Right lobe of liver (tissue), 6 donors: Measurements from ENCODE around the gene RTKN2. TPM values are rescaled to one million over a fixed set of nuclear protein-coding genes. Genes with fewer than 3 reads are reported as not detected.
A peak's percentile ranks its signal among the peaks of the same experiment; 100 is the strongest.

Experiments
- ATAC-seq, 4 donors: fragments of 200-7000 bp; cut with Tn5 transposase; one replicate each; pipeline ENCODE4 v1.9.1; 2020; ENCODE audit warnings: mild to moderate bottlenecking in 4 of 4, moderate library complexity in 4 of 4
- DNase-seq, 3 donors: peaks; one replicate each; pipeline ENCODE4 v3.0.0-alpha.2; 2020
- H3K27ac ChIP-seq, 3 donors: fragments of 200-600 bp; one replicate each; pipeline ENCODE4 v1.8.0; 2022
- H3K27me3 ChIP-seq, 2 donors: fragments of 200-600 bp; one replicate each; pipeline ENCODE4 v1.8.0; 2022
- H3K36me3 ChIP-seq, 4 donors: fragments of 200-600 bp; sonication (generic) in 1 of 4; one replicate each; pipeline versions ENCODE4 v1.5.1 to v1.8.0; 2017 to 2022; ENCODE audit warnings: control low read depth in 1 of 4
- H3K4me1 ChIP-seq, 4 donors: fragments of 200-600 bp; sonication (generic) in 1 of 4; one replicate each; pipeline versions ENCODE4 v1.5.1 to v1.8.0; 2017 to 2022; ENCODE audit warnings: control low read depth in 1 of 4
- H3K4me3 ChIP-seq, 3 donors: fragments of 200-600 bp; one replicate each; pipeline ENCODE4 v1.8.0; 2022
- H3K9me3 ChIP-seq, 4 donors: fragments of 200-600 bp; sonication (generic) in 1 of 4; one replicate each; pipeline versions ENCODE4 v1.5.1 to v1.8.0; 2017 to 2022; ENCODE audit warnings: control low read depth in 1 of 4
- CTCF ChIP-seq, 4 donors: fragments of 200-600 bp in 3 of 4; fragments of 450-650 bp in 1 of 4; IDR thresholded peaks; one replicate each; pipeline versions ENCODE4 v1.5.1 to v1.8.0; 2016 to 2022; ENCODE audit warnings: antibody characterized with exemption in 4 of 4, mild to moderate bottlenecking in 2 of 4
- POLR2A ChIP-seq: fragments of 450-650 bp; IDR thresholded peaks from one replicate; pipeline ENCODE4 v1.6.1; 2017; ENCODE audit warnings: antibody characterized with exemption, mild to moderate bottlenecking
- WGBS: methylation state at CpG from one replicate; pipeline ENCODE4 v1.1.6; 2018; ENCODE audit warnings: low coverage, low lambda C conversion rate; ENCODE audit not compliant: insufficient coverage; ENCODE audit errors: missing lambda C conversion rate; 5-methylcytosine and 5-hydroxymethylcytosine counted together
- intact Hi-C, 2 donors: fragments of 100-400 bp; cut with DNase I; formaldehyde crosslinking; loops; one replicate each; pipeline versions ENCODE4 v1.11.2 to v1.14.1; 2022
- total RNA-seq, 6 experiments: library from RNA; depleted of rRNA in 2 of 6; stranded (reverse); fragments of >200 nt in 2 of 6; fragmentation: NEBNext Ultra II Directional in 3 of 6; extraction: Animal tissue kit (Norgen Biotek cat#: 25700) in 3 of 6; gene quantifications; one replicate each; pipeline versions ENCODE4 v1.1.0 to v1.2.4, GENCODE V29; 2016 to 2023
- donor health status: DM: no; HTN: yes; CAD: no.
- donor health status: DM: no; HTN: no; CAD: no.
- donor health status: DM: no; HTN: no; CAD: no.
- donor health status: DM: no; HTN: yes; CAD: no.
- donor health status: DM: no; HTN: yes; CAD: no.

The RTKN2 gene
- total RNA-seq, 6 experiments from 2014 or later: 0.06 to 0.12 TPM; not detected in 4

DNA sequence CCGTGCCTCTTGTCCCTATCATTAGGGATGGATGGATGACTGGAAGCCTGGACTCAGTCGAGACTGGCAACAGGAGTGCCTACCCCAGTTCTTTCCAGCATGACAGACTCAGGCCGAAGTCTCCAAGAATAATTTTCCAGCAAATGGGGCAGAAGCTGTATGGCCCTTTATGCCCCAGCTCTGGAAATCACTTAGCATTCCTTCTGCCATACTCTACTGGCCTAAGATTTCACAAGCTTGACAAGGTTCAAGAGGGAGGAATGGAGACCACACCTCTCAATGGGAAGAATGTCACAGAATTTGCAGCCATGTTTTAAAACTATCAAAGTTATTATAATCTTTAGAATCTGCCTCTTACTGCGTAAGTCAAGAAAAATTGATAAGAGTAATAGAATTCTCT, 39.0 kb upstream of the RTKN2 start:
- H3K4me3 ChIP-seq: no peak overlapping the region
- TF ChIP-seq CTCF (IDR thresholded peaks at IDR 0.05) (no peak), POLR2A (no peak)
- WGBS: 31% methylated on average over 3 of the region's 4 CpGs
- no peak for DNase-seq
- no peaks in the 10 kb centered on the region for H3K36me3 ChIP-seq
- no peak for ATAC-seq
- intact Hi-C loops: no loop called here
- no peaks in the 10 kb centered on the region for H3K27me3 ChIP-seq
- no peaks in the 10 kb centered on the region for H3K9me3 ChIP-seq
- no peaks in the 10 kb centered on the region for H3K4me1 ChIP-seq
- H3K27ac ChIP-seq: no peak overlapping the region

DNA sequence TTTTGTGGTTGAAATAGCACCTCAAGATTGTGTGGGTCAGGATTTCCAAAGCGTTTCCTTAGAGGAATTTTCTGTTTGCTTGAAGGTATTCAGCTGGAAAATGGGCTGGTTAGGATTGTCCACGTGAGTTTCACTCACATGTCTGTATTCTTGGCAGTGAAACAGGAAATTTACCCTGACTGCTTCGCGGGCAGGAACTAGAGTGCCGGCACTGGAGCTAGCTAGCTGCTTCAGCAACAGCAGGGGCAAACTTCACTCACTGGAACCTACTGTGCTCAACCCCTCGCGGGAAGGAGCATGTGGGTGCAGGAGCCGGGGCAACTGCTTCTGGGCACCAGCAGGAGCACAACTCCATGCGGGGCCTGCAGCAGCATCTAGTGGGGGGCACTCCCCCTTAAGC, 38.0 kb upstream of the RTKN2 start:
- WGBS: 57% methylated on average over 1 of the region's 9 CpGs
- no peaks in the 10 kb centered on the region for H3K36me3 ChIP-seq
- no peak for TF ChIP-seq POLR2A
- TF ChIP-seq CTCF (IDR thresholded peaks at IDR 0.05): no peak
- DNase-seq (no peak), ATAC-seq (peak in 1 of 4 donors; percentile 18)
- no peaks in the 10 kb centered on the region for H3K27me3 ChIP-seq
- no peak overlapping the region for H3K27ac ChIP-seq
- intact Hi-C loops: no loop called here
- H3K9me3 ChIP-seq: no peaks in the 10 kb centered on the region
- H3K4me1 ChIP-seq: no peaks in the 10 kb centered on the region
- no peak overlapping the region for H3K4me3 ChIP-seq

GRCh38 chr10:62305813-62306212, 37.2 kb upstream of the RTKN2 start:
- no peak for ATAC-seq
- no peaks in the 10 kb centered on the region for H3K4me1 ChIP-seq
- no peak overlapping the region for H3K4me3 ChIP-seq
- no peak for DNase-seq
- H3K27me3 ChIP-seq: no peaks in the 10 kb centered on the region
- no peaks in the 10 kb centered on the region for H3K9me3 ChIP-seq
- intact Hi-C loops: no loop called here
- 44% methylated on average over 1 of the region's 1 CpG for WGBS
- TF ChIP-seq POLR2A (no peak), CTCF (IDR thresholded peaks at IDR 0.05) (no peak)
- H3K27ac ChIP-seq: no peak overlapping the region
- no peaks in the 10 kb centered on the region for H3K36me3 ChIP-seq

DNA sequence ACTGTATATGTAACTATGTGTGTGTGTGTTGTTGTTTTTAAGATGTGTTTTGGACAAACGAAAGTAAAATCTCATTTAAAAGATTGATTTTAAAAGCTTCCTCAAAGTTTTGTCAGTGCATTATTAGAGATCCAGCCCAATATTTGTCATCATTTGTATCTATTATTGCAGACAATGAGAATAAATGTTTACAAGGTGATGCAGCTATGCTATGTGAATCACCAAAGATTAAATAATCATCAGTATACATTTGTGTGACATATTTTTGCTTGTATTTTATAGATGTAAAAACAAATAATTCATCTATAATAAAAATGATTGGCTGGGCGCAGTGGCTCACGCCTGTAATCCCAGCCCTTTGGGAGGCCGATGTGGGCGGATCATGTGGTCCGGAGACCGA, 35.3 kb upstream of the RTKN2 start:
- TF ChIP-seq POLR2A: no peak
- TF ChIP-seq CTCF (IDR thresholded peaks at IDR 0.05): no peak
- H3K9me3 ChIP-seq: no peaks in the 10 kb centered on the region
- WGBS: 74% methylated on average over 7 of the region's 7 CpGs
- H3K27me3 ChIP-seq: no peaks in the 10 kb centered on the region
- intact Hi-C loops: no loop called here
- H3K4me1 ChIP-seq: no peaks in the 10 kb centered on the region
- DNase-seq (no peak), ATAC-seq (no peak)
- H3K36me3 ChIP-seq: no peaks in the 10 kb centered on the region
- H3K27ac ChIP-seq: no peak overlapping the region
- H3K4me3 ChIP-seq: no peak overlapping the region

- H3K9me3 ChIP-seq: no peaks in the 10 kb centered on the region
- intact Hi-C loops: no loop called here
- no peaks in the 10 kb centered on the region for H3K27me3 ChIP-seq
- no peaks in the 10 kb centered on the region for H3K36me3 ChIP-seq
- no peaks in the 10 kb centered on the region for H3K4me1 ChIP-seq
- DNase-seq (no peak), ATAC-seq (no peak)
- TF ChIP-seq CTCF (IDR thresholded peaks at IDR 0.05) (no peak), POLR2A (no peak)
- WGBS: 55% methylated on average over 4 of the region's 4 CpGs
- H3K4me3 ChIP-seq: no peak overlapping the region
- H3K27ac ChIP-seq: no peak overlapping the region
Observed at GRCh38 chr10:62302760-62303159, 34.1 kb upstream of the RTKN2 start.
